SK-N-MC (cell line): ENCODE measurements around the gene EPDR1.

Experiments used
- DNase-seq: peaks from one replicate; pipeline ENCODE4 v3.0.0-alpha.2; 2011; ENCODE audit warnings: low read depth, low spot score
- H3K27ac ChIP-seq: fragments of 200-600 bp; sonication (generic); 2 replicates; pipeline ENCODE4 v1.5.1; 2016; ENCODE audit warnings: mixed run types
- H3K36me3 ChIP-seq: fragments of 200-600 bp; sonication (generic); 2 replicates; pipeline ENCODE4 v1.6.1; 2017; ENCODE audit warnings: antibody characterized with exemption, low read length, mixed read lengths; ENCODE audit not compliant: insufficient read depth
- H3K4me3 ChIP-seq: fragments of 200-600 bp; sonication (generic); 2 replicates; pipeline ENCODE4 v1.5.1; 2016
- H3K9ac ChIP-seq: fragments of 200-600 bp; sonication (generic); 2 replicates; pipeline ENCODE4 v1.8.0; 2017; ENCODE audit warnings: mixed run types, mixed read lengths; ENCODE audit not compliant: insufficient read length
- H3K9me3 ChIP-seq: fragments of 200-600 bp; sonication (generic); 2 replicates; pipeline ENCODE4 v1.6.1; 2017; ENCODE audit warnings: low read depth, mild to moderate bottlenecking, antibody characterized with exemption, low read length, moderate library complexity, mixed read lengths
- EZH2 ChIP-seq: fragments of 200-600 bp; sonication (generic); IDR thresholded peaks from one replicate; pipeline ENCODE4 v1.6.1; 2017; ENCODE audit warnings: antibody characterized with exemption
- FOXP2 ChIP-seq: optimal IDR thresholded peaks from 2 replicates; pipeline ENCODE3; 2011; ENCODE audit warnings: mild to moderate bottlenecking, moderate library complexity; ENCODE audit not compliant: insufficient read depth; ENCODE audit errors: extremely low read length, control extremely low read depth
- POLR2AphosphoS5 ChIP-seq: IDR thresholded peaks from 2 replicates; pipeline ENCODE4 v1.6.1; 2012; ENCODE audit warnings: mild to moderate bottlenecking, low read depth, low read length, borderline replicate concordance

EPDR1 gene

GRCh38 chr7:37920305-37920848 lies at the start of gene EPDR1:
Gene EPDR1, plus strand, starts transcription at chr7:37920640. Its CDS starts 300 bp downstream, at chr7:37920940.
- peak within 1 kb of the TSS; percentile 48; the same call in 1 of the 2 replicates for H3K27ac ChIP-seq
- peak within 1 kb of the TSS; percentile 86 for H3K9ac ChIP-seq
- peaks cover 4% of the 10 kb centered on the region; the same call in 1 of the 2 replicates for H3K9me3 ChIP-seq
- no peak for DNase-seq
- no peak for TF ChIP-seq EZH2
- peak; percentile 78 for TF ChIP-seq POLR2AphosphoS5
- peak; percentile 16 for TF ChIP-seq FOXP2
- peak within 1 kb of the TSS; percentile 96 for H3K4me3 ChIP-seq
- peaks cover 28% of the 10 kb centered on the region for H3K36me3 ChIP-seq

DNA sequence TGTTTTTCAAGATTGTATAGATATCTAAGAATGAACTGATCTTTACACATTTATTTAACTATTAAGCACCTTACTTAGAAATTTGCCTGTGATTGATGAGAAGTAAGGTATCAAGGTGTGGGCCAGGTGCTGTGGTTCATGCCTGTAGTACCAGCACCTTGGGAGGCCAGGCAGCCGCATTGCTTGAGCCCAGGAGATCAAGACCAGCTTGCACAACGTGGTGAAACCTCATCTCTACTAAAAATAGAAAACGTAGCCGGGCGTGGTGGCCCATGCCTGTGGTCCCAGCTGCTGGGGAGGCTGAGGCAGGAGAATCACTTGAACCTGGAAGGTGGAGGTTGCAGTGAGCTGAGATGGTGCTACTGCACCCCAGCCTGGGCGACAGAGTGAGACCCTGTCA lies 38.4 kb upstream of the EPDR1 start:
- H3K9ac ChIP-seq = no peak overlapping the region

GRCh38 chr7:37893359-37893758 lies 27.1 kb upstream of the EPDR1 start:
- Histone ChIP-seq H3K36me3 (no peaks in the 10 kb centered on the region), H3K9ac (no peak overlapping the region), H3K27ac (no peak overlapping the region), H3K4me3 (no peak overlapping the region), H3K9me3 (no peaks in the 10 kb centered on the region)
- TF ChIP-seq POLR2AphosphoS5 = no peak
- TF ChIP-seq EZH2 = no peak
- TF ChIP-seq FOXP2 = no peak
- no peak for DNase-seq

More for the DNA sequence above, 38.4 kb upstream of the EPDR1 start:
- TF ChIP-seq POLR2AphosphoS5 (no peak), EZH2 (no peak), FOXP2 (no peak)
- no peak for DNase-seq
- H3K36me3 ChIP-seq = no peaks in the 10 kb centered on the region
- no peak overlapping the region for H3K4me3 ChIP-seq
- no peaks in the 10 kb centered on the region for H3K9me3 ChIP-seq
- no peak overlapping the region for H3K27ac ChIP-seq

- Histone ChIP-seq H3K9ac (no peak overlapping the region), H3K4me3 (no peak overlapping the region), H3K9me3 (no peaks in the 10 kb centered on the region), H3K27ac (no peak overlapping the region), H3K36me3 (no peaks in the 10 kb centered on the region)
- TF ChIP-seq POLR2AphosphoS5 = no peak
- TF ChIP-seq EZH2 = no peak
- TF ChIP-seq FOXP2 = no peak
- DNase-seq = no peak
Measured at GRCh38 chr7:37894671-37895070, 25.8 kb upstream of the EPDR1 start.

- no peak for TF ChIP-seq POLR2AphosphoS5
- TF ChIP-seq FOXP2 = no peak
- no peak for TF ChIP-seq EZH2
- no peak overlapping the region for H3K27ac ChIP-seq
Measured at GRCh38 chr7:37899712-37900247, 20.7 kb upstream of the EPDR1 start.

GRCh38 chr7:37901236-37901827 lies 19.1 kb upstream of the EPDR1 start:
- Histone ChIP-seq H3K9me3 (no peaks in the 10 kb centered on the region), H3K36me3 (no peaks in the 10 kb centered on the region), H3K9ac (no peak overlapping the region), H3K4me3 (no peak overlapping the region), H3K27ac (no peak overlapping the region)
- TF ChIP-seq POLR2AphosphoS5 (no peak), EZH2 (no peak)
- DNase-seq = peak; percentile 35

More at GRCh38 chr7:37899712-37900247, 20.7 kb upstream of the EPDR1 start:
- Histone ChIP-seq H3K9me3 (no peaks in the 10 kb centered on the region), H3K36me3 (no peaks in the 10 kb centered on the region), H3K9ac (no peak overlapping the region), H3K4me3 (no peak overlapping the region)
- no peak for DNase-seq

- no peak overlapping the region for H3K4me3 ChIP-seq
- DNase-seq = no peak
- H3K9me3 ChIP-seq = no peaks in the 10 kb centered on the region
- no peaks in the 10 kb centered on the region for H3K36me3 ChIP-seq
- no peak overlapping the region for H3K9ac ChIP-seq
- TF ChIP-seq FOXP2 (no peak), EZH2 (no peak), POLR2AphosphoS5 (no peak)
- no peak overlapping the region for H3K27ac ChIP-seq
Measured at GRCh38 chr7:37901890-37902524, 18.4 kb upstream of the EPDR1 start.

- no peak for DNase-seq
- no peak overlapping the region for H3K9ac ChIP-seq
- TF ChIP-seq FOXP2 = no peak
- TF ChIP-seq EZH2 = no peak
- no peak for TF ChIP-seq POLR2AphosphoS5
- H3K9me3 ChIP-seq = no peaks in the 10 kb centered on the region
- no peaks in the 10 kb centered on the region for H3K36me3 ChIP-seq
- H3K27ac ChIP-seq = no peak overlapping the region
- no peak overlapping the region for H3K4me3 ChIP-seq
Measured at GRCh38 chr7:37908221-37908788, 12.1 kb upstream of the EPDR1 start.
